ENCODE measurements around the gene ZNF275.

ZNF275 gene

DNA sequence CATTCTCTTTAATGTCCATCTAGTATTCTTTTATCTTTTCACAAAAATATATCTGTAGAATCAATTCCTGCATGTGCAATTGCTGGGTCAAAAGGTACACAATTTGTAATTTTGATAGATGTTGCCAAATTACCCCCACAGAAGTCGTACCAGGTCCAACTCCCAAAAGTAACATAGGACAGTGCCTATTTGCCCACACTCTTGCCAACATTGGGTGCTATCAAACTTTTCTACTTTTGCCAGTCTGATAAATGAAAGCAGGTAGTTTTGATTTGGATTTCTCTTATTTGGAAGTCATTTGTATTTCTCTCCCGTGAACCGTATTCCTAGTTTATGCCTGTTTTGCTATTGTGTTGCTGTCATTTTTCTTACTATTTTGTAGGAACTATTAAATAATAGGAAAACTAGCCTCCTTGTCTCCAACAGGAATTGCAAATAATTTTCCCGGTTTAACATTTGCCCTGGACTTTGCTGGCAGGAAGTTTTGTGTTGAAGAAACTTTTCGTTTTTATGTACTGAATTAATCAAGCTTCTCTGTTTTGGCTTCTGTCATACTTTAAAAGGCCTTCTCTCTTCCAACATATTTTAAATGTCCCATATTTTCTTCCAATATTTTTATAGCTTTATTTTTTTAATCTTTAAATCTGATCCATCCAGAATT, 33.1 kb downstream of the ZNF275 start:
- TF ChIP-seq FOXP2 (optimal IDR thresholded peaks at IDR 0.05; ENCODE audit: borderline replicate concordance, extremely low read depth, extremely low read length, insufficient read depth): no peak
- no peak for TF ChIP-seq TAF1 (IDR thresholded peaks at IDR 0.05; ENCODE audit: borderline replicate concordance, insufficient read depth, low read length)
- TF ChIP-seq, protein P1, sequence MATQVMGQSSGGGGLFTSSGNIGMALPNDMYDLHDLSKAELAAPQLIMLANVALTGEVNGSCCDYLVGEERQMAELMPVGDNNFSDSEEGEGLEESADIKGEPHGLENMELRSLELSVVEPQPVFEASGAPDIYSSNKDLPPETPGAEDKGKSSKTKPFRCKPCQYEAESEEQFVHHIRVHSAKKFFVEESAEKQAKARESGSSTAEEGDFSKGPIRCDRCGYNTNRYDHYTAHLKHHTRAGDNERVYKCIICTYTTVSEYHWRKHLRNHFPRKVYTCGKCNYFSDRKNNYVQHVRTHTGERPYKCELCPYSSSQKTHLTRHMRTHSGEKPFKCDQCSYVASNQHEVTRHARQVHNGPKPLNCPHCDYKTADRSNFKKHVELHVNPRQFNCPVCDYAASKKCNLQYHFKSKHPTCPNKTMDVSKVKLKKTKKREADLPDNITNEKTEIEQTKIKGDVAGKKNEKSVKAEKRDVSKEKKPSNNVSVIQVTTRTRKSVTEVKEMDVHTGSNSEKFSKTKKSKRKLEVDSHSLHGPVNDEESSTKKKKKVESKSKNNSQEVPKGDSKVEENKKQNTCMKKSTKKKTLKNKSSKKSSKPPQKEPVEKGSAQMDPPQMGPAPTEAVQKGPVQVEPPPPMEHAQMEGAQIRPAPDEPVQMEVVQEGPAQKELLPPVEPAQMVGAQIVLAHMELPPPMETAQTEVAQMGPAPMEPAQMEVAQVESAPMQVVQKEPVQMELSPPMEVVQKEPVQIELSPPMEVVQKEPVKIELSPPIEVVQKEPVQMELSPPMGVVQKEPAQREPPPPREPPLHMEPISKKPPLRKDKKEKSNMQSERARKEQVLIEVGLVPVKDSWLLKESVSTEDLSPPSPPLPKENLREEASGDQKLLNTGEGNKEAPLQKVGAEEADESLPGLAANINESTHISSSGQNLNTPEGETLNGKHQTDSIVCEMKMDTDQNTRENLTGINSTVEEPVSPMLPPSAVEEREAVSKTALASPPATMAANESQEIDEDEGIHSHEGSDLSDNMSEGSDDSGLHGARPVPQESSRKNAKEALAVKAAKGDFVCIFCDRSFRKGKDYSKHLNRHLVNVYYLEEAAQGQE (IDR thresholded peaks at IDR 0.05; ENCODE audit: insufficient read depth in 1 of 2, low read depth in 2 of 2, low read length in 2 of 2): no peak
- TF ChIP-seq POLR2AphosphoS5 (IDR thresholded peaks at IDR 0.05; ENCODE audit: low read depth, low read length): no peak
- no peak for TF ChIP-seq SIN3A (IDR thresholded peaks at IDR 0.05; ENCODE audit: borderline replicate concordance, insufficient read depth, low read length)

DNA sequence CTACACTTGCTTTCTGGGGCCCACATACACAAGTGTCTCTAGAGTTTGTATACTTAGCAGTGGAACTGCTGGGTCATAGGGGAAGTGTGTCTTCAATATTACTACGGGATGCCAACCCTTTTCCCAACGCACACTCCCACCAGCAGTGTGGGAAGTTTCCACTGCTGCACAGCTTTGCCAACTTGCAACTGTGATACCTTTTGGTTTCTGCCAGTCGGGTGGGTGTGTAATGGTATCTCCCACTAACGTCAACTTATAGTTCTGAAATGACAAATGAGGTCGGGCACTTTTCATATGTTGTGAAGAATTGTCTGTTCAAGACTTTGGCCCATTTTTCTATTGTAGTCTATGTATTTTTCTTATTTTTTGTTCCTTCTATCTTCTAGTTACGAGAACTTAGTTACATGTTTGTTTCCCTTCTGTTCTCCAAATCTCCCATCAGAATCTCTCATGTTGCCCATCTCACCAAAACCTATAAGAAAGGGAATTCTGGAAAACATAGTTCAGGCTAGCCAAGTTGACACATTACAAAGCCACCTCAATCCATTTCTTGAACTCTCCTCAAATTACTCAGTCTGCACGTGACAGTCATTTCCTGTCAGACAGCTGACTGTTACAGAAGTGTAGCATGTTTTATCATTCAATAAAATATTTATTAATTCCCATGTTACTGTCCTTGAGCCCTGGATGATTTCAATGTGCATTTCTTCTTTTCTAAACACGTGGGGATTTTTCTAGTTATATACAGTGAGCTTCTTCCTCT, 36.5 kb downstream of the ZNF275 start:
- TF ChIP-seq SIN3A (IDR thresholded peaks at IDR 0.05; ENCODE audit: borderline replicate concordance, insufficient read depth, low read length): no peak
- TF ChIP-seq, protein P1 (IDR thresholded peaks at IDR 0.05; ENCODE audit: insufficient read depth in 1 of 2, low read depth in 2 of 2, low read length in 2 of 2): no peak
- no peak for TF ChIP-seq TAF1 (IDR thresholded peaks at IDR 0.05; ENCODE audit: borderline replicate concordance, insufficient read depth, low read length)
- TF ChIP-seq FOXP2 (optimal IDR thresholded peaks at IDR 0.05; ENCODE audit: borderline replicate concordance, extremely low read depth, extremely low read length, insufficient read depth): no peak
- TF ChIP-seq POLR2AphosphoS5 (IDR thresholded peaks at IDR 0.05; ENCODE audit: low read depth, low read length): no peak

DNA sequence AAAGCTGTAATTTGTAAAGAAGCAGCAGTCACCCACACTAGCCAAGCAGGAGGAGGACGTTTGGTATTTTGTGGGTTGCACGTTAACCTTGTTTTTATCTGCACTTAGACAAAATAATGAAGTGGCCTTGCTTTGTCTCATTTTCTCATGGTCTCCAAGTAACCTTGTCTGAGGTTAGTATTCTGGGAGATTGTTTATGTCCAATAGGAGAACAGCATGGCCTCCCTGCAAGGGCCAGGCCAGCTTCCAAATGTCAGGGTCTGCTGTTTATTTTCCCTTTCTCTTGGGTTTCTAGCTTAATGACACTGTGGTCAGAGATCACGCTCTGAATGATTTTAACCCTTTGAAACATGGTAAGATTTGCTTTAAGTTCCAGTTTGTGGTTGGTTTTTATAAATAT, 37.3 kb downstream of the ZNF275 start:
- TF ChIP-seq FOXP2 (optimal IDR thresholded peaks at IDR 0.05; ENCODE audit: borderline replicate concordance, extremely low read depth, extremely low read length, insufficient read depth) (no peak), POLR2AphosphoS5 (IDR thresholded peaks at IDR 0.05; ENCODE audit: low read depth, low read length) (no peak), SIN3A (IDR thresholded peaks at IDR 0.05; ENCODE audit: borderline replicate concordance, insufficient read depth, low read length) (no peak), TAF1 (IDR thresholded peaks at IDR 0.05; ENCODE audit: borderline replicate concordance, insufficient read depth, low read length) (no peak)
- TF ChIP-seq, protein P1 (IDR thresholded peaks at IDR 0.05; ENCODE audit: insufficient read depth in 1 of 2, low read depth in 2 of 2, low read length in 2 of 2): no peak

DNA sequence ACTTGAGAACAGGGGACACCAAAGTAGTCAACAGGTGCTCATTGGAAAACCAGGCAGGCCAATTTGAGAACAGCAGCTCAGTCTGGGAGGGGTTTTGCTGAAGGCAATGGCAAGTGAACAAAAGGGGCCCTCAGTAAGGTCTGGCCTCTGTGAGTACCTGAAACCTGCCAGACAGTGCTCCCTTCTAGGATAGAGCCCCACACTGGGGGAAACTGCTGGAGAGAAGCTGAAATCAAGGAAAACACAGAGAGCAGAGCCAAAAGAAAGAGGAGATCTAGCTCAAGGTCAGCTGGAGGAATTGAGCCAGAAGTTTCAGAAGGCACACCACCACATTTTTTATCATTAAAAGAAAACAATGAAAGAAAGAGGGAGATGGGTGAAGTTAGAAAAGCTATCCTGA, 39.0 kb downstream of the ZNF275 start:
- TF ChIP-seq SIN3A (IDR thresholded peaks at IDR 0.05; ENCODE audit: borderline replicate concordance, insufficient read depth, low read length): no peak
- TF ChIP-seq, protein P1 (IDR thresholded peaks at IDR 0.05; ENCODE audit: insufficient read depth in 1 of 2, low read depth in 2 of 2, low read length in 2 of 2): no peak

Data from PFSK-1 (cell line).